SU-DHL-6 (cell line): Measurements from ENCODE around the gene GSE1.

Experiments used
- CTCF ChIP-seq: fragments of 200-600 bp; sonication (generic); IDR thresholded peaks from one replicate; pipeline ENCODE4 v1.5.1; 2017; ENCODE audit warnings: antibody characterized with exemption, mild to moderate bottlenecking, low read length, moderate library complexity; ENCODE audit not compliant: insufficient read depth, poor library complexity, severe bottlenecking
- EZH2phosphoT487 ChIP-seq: fragments of 200-600 bp; sonication (generic), shearing (Covaris generic); conservative IDR thresholded peaks from 2 replicates; pipeline ENCODE4 v1.6.1; 2018; ENCODE audit warnings: mild to moderate bottlenecking, antibody characterized with exemption, low read length, moderate library complexity, mixed read lengths

- TF ChIP-seq CTCF (no peak), EZH2phosphoT487 (no peak)
Measured at GRCh38 chr16:85716680-85717038, 103.5 kb downstream of the GSE1 start.
